HG02943 (cell line): Measurements from ENCODE around the gene GRIP1.

Source experiments
- ATAC-seq: cut with Tn5 transposase; IDR thresholded peaks from one replicate; pipeline ENCODE4 v1.9.1; 2021; ENCODE audit warnings: mild to moderate bottlenecking, low read depth, moderate library complexity; ENCODE audit not compliant: unreplicated experiment

GRIP1 gene

GRCh38 chr12:66352197-66352596 is 326.7 kb downstream of the GRIP1 start:
- no peak for ATAC-seq

GRCh38 chr12:66351301-66351700 is 327.6 kb downstream of the GRIP1 start:
- no peak for ATAC-seq

- no peak for ATAC-seq
These were observed 332.9 kb downstream of the GRIP1 start for GRCh38 chr12:66345956-66346355.

GRCh38 chr12:66345212-66345611 is 333.7 kb downstream of the GRIP1 start:
- ATAC-seq: no peak

DNA sequence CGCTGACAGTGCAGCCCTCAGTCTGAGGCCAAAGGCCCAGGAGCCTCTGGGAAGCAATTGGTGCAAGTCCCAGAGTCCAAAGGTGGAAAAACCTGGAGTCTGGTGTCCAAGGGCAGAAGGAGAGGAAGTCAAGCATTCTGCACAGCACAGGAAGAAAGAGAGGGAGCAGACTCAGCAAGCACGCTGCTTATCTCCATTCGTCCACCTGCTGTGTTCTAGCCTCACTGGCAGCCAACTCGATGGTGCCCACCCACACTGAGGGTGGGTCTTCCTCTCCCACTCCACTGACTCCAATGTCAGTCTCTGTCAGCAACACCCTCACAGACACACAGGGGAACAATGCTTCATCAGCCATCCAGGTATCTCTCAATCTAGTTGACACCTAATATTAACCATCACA is 337.8 kb downstream of the GRIP1 start:
- ATAC-seq: no peak

DNA sequence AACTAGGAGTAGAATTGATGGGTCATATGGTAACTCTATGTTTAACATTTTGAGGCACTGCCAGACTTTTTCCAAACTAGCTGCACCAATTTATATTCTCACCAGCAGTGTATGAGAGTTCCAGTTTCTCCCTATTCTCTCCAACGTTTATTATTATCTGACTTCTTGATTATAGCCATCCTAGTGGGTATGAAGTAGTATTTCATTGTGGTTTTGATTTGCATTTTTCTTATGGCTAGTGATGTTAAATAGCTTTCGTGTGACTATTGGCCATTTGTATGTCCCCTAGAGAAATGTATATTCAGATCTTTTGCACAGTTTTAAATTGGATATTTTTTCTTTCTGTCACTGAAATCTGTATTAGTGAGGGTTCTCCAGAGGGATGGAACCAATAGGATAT is 338.7 kb downstream of the GRIP1 start:
- no peak for ATAC-seq

- ATAC-seq: no peak
These were observed 341.4 kb downstream of the GRIP1 start for GRCh38 chr12:66337381-66338010.

DNA sequence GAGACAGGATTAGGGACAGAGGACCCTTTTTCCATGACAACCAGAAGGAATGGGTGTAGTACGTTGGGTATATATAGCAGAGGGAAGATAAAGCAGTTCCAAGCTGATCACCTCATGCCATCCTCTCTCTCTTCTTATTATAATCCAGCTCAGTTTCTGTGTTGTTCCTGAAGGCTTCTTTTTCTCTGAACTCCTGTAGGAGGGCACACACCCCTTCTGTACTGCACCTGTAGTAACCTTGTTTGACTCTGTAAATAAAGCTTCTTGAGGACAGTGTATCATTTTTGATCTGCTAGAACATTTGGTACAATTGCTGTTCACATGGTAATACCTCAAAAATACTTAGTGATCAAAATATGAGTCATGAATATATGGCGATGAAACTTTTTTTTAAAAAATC is 343.1 kb downstream of the GRIP1 start:
- no peak for ATAC-seq

DNA sequence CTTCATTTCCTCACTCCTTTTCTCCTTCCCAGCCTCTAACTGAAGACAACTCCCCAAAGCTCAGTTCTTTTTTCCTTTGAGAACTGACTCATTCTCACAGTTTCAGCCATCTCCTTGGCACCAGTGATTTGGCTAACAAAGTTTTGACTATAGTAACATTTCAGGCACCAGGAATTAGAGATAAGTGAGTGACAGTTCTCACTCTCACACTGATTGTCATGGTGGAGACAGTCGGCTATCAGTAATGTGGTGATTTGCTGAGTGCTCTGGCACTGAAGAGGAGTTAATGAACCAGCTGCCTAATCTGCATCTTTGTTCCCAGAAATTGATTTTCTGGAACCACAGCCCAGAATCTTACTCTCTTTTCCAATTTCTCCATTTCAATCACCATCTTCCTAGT is 347.1 kb downstream of the GRIP1 start:
- no peak for ATAC-seq

DNA sequence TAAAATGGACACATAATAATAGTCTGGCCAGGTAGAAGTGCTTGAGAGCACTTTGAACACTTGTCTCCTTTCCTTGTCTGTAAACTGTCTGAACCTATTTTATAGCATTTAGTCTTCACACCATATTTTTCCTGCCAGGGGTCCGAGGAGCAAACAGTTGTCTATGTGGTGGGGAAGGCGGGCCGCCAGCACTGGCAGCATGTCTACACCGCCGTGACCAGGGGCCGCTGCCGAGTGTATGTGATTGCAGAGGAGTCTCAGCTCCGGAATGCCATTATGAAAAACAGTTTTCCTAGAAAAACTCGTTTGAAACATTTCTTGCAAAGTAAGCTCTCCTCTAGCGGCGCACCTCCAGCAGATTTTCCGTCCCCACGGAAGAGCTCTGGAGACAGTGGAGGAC is 347.9 kb downstream of the GRIP1 start:
- no peak for ATAC-seq

GRCh38 chr12:66329941-66330340 is 348.9 kb downstream of the GRIP1 start:
- ATAC-seq: no peak

GRCh38 chr12:66323017-66323416 is 355.9 kb downstream of the GRIP1 start:
- ATAC-seq: no peak

DNA sequence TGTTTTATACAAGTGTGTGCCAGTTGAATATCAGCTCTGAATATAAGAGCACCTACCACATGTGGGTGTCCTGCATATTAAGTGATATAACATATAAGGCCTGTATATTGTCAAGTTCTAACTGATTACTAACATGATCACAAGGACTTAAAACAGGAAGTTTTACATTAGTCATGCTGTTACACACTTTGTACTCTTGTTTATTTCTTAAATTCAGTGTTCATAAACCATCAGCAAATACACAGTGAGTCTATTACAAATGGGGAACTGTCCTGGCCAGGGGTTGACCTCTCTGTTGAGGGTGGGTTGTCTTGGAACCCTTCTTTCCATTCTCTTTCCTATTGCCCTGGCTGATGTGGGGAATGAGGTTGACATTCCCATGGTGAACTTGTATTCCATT is 357.4 kb downstream of the GRIP1 start:
- no peak for ATAC-seq

DNA sequence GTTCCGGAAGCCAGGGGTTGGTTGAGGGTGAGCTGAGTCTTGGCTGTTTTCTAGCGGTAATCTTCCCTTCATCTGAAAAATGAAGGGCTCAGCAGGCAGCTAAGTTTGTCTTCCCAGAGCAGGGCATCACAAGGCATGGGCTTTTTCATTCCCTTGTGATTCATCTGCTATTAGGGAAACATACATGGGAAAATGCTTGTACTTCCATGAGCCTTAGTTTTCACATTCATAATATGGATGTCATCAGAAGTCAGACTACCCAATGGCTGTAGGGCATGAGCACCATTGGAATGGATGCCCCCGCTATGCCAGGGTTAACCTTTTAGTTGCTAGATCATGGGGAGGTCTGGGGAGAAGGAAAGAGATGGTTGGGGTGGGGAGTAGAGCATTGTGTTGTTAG is 357.9 kb downstream of the GRIP1 start:
- no peak for ATAC-seq

- ATAC-seq: no peak
These were observed 359.5 kb downstream of the GRIP1 start for GRCh38 chr12:66319266-66319954.

- ATAC-seq: no peak
These were observed 364.6 kb downstream of the GRIP1 start for GRCh38 chr12:66314278-66314677.

DNA sequence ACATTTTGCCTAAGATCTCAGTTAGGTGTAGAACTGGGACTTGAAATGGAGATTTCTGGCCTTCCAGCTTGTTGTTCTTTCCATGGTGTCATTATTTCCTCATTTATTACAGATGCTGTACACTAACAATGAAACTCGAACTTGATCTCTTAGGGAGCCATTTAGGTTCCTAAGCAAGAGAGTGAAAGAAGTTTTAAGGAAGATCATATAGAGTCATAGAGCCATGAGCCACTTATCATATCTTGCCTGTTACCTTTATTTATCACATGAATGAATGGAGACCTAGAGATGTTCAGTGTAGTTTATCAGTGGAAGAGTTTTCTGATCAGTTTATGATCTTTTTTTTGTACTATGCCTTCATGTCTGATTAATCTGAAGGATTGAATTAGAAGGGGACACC is 366.7 kb downstream of the GRIP1 start:
- no peak for ATAC-seq

DNA sequence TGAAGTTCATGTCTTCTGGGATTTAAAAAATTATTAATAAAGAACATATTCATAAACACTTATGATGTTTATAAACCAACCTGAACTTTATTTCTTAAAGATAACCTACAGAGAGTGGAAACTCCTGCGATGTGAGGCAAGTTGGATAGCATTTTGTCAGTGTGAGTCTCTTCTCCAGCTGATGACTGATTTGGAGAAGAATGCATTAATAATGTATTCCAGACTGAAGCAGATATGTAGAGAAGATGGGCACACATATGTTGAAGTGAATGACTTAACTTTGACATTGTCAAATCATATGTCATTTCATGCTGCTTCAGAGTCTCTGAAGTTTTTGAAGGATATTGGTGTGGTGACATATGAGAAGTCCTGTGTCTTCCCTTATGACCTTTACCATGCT is 369.3 kb downstream of the GRIP1 start:
- no peak for ATAC-seq

- ATAC-seq: no peak
These were observed 374.5 kb downstream of the GRIP1 start for GRCh38 chr12:66304296-66304900.

DNA sequence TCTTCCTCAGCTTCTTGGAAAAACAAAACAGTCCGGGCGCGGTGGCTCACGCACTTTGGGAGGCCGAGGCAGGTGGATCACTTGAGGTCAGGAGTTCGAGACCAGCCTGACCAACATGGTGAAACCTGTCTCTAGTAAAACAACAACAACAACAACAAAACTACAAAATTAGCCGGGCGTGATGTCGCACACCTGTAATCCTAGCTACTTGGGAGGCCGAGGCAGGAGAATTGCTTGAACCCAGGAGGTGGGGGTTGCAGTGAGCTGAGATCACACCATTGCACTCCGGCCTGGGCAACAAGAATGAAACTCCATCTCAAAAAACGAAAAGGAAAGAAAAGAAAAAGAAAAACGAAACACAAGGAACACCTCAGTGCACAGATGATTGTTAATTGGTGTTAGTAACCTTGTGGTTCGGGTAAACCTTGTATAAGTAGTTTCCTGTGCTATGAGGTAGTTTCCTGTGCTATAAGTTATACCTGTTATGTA is 375.5 kb downstream of the GRIP1 start:
- ATAC-seq: peak; percentile 42

DNA sequence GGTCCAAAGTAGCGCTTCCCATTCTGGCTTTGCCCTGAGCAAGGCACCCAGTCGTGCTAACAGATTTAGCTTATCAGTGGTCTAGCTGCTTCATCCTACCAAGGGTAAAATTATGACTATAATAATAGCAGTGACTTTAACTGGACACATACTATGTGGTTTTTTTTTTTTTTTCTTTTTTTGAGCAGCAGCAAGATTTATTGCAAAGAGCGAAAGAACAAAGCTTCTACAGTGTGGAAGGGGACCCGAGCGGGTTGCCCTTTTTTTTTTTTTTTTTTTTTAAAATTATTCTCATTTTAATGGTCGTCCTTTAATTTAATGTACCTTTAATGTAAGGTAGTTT is 376.1 kb downstream of the GRIP1 start:
- ATAC-seq: no peak
